HG03432 (cell line): Measurements from ENCODE around the gene PROSER2.
"Not testable (repeated sequence)": the region's sequence is repeated elsewhere in the genome, so short reads cannot be mapped to it uniquely, and the experiment has no call there.

Source experiments
- ATAC-seq: cut with Tn5 transposase; IDR thresholded peaks from one replicate; pipeline ENCODE4 v1.9.1; 2021; ENCODE audit warnings: mild to moderate bottlenecking, moderate library complexity; ENCODE audit not compliant: unreplicated experiment

PROSER2 gene

DNA sequence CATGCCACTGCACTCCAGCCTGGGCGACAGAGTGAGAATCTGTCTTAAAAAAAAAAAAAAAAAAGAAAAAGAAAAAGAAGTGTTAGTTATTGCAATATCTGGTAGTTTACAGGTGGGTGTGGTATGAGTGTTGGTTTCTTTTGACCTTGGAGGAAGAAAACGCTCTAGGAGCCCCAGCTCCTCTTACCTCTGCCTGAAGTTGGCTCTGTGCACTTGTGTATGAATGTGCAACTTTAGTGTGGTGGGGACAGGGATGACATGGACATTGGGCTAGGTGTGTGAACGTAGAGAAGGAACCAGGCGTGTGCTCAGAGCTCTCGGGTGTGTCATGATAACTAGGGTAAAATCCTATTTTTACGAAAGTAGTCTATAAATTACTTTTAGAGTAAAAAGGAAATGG is 11.9 kb downstream of the PROSER2 start:
- ATAC-seq: no peak

- ATAC-seq: no peak
Observed at GRCh38 chr10:11835704-11836103, 12.5 kb downstream of the PROSER2 start.

DNA sequence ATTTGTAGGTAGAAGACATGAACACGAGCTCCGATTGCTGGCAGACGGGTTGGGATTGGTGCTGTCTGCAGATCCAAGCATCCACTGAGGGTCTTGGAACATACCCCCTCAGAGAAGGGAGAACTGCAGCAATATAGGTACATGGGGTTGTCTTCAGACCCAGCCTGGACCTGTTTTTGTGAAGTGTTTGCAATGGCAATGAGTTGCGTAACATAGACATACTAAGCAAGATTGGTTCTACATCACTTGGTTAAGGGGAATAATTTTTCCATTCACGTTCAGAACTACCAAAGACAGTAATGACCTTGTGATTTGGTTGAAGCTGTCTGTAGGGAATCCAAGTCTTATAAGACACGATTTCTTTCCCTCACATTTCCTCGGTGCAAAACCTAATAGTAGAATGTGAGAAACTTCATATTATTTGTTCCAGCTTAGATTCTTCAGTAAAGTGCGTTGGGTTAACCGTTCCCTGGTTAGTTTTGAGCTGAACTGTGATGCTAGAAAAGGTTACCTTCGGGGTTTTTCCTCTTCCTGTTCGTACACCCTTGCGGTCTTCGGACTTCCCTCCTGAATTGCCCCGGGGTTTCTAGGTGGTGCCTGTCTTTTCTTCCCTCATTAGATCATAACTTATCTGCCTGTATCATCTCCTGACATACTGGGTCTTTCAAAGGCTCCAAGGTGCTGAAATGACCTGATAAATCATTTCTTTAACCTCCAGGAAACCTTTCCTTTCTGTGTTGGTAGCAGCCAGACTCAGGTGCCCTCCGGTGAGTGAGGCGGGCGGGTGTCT is 14.4 kb downstream of the PROSER2 start:
- ATAC-seq: no peak

DNA sequence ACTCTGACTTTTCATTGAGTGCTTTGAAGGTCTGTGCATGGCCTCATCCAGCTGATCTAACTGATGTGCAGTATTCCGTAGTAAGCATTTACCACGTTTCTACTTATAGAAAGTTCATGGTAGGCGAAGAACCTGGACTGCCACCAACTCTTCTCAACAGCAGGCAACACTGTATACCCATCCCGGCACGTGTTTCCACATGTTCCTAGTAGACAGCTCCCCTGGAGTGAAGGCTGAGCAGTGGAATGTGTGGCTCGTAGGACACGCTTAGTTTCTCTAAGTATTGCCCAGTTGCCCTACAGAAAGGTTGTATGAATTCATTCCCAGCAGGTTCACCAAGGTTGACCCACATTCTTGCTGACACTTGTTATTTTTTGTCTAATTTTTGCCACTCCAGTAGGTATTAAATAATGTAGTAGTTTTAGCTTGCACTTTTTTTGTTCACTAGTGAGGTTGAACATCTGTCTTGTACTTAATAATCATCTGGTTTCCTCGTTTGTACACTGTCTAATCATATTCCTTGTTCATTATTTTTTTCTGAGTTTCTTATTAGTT is 15.2 kb downstream of the PROSER2 start:
- ATAC-seq: no peak

DNA sequence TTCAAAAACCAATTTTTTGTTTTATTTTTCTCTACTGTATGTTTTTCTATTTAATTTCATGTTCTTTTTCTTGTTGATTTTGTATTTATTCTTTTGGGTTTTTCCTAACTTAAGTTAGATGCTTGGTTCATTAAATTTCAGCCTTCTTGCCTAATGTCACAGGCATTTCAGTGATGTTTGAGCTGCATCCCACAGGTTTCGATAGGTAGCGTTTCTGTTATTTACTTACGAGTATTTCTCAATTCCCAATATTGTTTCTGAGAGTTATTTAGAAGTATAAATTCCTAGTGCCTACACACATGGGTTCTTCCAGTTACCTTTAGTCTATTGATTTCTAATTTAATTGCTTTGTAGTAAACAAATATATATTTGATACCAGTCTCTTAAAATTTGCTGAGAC is 18.2 kb downstream of the PROSER2 start:
- no peak for ATAC-seq

GRCh38 chr10:11842411-11842810 is 19.3 kb downstream of the PROSER2 start:
- ATAC-seq: no peak

DNA sequence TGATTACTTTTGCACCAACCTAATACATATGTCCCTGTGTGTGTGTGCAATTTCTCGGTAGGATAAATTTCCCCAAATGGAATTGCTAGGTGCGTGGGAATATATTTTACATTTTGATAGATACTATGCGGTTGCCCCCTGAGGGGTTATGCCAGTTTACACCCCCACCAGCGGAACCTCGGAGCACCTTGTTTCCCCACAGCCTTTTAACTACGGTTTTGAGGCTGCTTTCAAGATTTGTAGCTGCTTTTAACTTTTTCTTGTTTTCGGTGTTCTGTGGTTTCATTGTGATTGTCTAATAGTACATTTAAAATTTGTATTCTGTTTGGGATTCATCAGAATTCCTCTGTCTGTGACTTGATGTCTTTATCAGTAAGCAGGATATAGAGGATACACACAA is 22.0 kb downstream of the PROSER2 start:
- ATAC-seq: no peak

DNA sequence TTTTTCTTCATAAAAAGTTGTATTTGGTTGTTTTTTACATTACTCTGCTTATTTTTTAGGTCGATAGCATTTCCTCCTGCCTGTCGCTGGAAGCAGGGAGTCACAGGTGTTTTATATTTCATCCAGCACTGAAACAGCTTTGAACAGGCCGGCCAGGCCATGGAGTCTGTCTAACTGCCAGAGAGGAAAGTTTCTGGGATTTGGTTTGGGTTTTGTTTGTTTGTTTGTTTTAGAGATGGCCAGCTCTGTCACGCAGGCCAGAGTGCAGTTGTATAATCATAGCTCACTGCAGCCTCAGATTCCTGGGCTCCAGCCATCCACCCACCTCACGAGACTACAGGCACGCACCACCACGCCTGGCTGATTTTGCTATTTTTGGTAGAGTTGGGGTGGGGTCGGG is 23.4 kb downstream of the PROSER2 start:
- ATAC-seq: no peak

GRCh38 chr10:11849277-11849676 is 26.1 kb downstream of the PROSER2 start:
- no peak for ATAC-seq

DNA sequence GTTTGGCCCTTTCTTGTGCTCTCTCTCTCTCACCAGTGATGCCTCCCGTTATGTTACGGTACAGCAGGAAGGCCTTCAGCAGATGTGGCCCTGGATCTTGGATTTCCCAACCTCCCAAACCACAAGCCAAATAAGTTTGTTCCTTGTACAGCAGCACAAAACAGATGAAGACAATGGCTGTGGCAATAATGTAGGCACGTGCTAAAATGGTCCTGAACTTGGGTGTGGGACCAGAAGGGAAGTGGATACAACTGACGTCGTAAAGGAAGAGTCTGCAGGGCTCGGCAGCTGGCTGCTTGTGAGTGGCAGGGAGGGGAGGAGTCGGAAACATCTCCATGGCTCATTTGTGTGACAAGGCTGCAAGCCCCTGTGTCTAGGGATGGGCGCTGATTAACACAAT is 26.8 kb downstream of the PROSER2 start:
- no peak for ATAC-seq

DNA sequence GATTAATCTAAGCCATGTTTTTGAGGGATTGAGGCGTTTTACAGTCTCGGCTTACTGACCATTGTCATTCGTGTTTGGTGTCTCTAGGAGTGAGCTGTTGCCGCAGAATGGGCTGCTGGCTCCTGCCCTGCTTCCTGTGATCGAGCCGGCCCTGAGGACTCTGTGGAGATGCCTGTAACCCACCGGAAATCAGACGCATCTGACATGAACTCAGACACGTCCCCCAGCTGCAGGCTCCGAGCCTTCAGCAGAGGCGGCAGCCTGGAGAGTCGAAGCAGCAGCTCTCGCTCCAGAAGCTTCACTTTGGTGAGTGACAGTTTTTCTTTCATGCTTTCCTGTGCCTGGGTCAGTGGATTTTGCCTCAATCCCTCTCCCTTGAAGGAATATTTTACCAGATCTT is 28.8 kb downstream of the PROSER2 start:
- ATAC-seq: no peak

DNA sequence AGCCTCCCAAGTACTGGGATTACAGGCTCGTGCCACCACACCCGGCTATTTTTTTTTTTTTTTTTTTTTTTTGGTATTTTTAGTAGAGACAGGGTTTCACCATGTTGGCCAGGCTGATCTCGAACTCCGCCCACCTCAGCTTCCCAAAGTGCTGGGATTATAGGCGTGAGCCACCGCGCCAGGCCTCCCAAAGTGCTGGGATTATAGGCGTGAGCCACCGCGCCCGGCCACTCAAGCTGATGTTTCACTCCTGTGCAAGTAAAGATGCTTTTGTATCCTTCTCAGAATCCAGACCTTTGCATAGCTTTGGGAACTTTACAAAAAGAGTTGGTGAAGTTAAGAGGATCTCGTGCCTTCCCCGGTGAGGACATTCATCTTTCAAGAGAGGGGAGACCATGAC is 29.5 kb downstream of the PROSER2 start:
- not testable (repeated sequence) for ATAC-seq

DNA sequence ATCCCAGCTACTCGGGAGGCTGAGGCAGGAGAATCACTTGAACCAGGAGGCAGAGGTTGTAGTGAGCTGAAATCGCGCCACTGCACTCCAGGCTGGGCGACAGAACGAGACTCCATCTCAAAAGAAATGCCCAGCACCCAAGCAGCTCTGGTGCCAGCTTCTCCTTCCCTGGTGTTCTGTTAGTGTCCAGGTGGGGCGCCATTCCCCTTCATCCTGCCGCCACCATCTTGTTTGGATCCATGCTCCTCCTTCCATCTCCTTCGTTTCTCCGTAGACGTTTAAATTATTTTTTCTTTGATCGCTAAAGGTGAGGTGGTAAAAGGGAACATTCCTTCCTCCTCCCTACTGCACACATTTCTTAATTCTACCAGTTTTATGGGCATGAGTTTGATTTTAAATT is 30.3 kb downstream of the PROSER2 start:
- no peak for ATAC-seq

- no peak for ATAC-seq
Observed at GRCh38 chr10:11854301-11854700, 31.1 kb downstream of the PROSER2 start.

DNA sequence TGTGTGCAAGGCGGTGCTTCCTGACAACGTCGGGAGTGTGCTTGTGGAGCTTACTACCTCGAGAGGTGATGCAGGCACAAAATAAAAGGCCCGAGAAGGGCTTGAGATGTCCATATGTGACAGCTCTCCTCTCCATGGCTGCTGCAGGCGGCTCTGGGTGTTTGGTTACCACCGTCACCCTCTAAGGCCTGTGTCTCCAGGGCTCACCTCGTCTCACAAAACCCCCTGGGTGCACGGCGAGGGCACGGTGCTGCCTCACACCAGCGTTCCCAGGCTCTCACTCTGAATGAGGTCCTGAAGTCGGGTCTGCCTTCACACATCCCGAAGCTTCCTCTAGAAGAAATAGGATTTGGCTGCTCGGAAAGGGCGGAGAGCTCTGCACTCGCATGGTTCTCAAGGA is 32.9 kb downstream of the PROSER2 start:
- ATAC-seq: no peak

- no peak for ATAC-seq
Observed at GRCh38 chr10:11856678-11857077, 33.5 kb downstream of the PROSER2 start.

DNA sequence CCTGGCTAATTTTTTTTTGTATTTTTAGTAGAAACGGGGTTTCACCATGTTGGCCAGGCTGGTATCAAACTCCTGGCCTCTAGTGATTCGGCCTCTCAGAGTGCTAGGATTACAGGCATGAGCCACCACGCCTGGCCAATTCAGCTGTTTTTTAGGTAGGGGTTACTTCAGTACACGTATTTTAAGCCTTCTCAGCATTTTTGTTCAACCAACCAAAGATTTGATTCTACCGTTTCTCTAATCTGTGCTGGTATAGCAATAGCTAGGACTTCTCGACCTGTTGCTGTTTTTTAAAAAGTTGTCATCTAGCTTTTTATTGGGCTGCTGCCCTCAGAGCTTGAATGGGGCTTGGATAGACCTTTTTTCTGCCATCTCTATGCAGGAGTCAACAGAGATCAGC is 34.9 kb downstream of the PROSER2 start:
- ATAC-seq: no peak

GRCh38 chr10:11861341-11861740 is 38.2 kb downstream of the PROSER2 start:
- no peak for ATAC-seq

- no peak for ATAC-seq
Observed at GRCh38 chr10:11861811-11862428, 38.8 kb downstream of the PROSER2 start.

DNA sequence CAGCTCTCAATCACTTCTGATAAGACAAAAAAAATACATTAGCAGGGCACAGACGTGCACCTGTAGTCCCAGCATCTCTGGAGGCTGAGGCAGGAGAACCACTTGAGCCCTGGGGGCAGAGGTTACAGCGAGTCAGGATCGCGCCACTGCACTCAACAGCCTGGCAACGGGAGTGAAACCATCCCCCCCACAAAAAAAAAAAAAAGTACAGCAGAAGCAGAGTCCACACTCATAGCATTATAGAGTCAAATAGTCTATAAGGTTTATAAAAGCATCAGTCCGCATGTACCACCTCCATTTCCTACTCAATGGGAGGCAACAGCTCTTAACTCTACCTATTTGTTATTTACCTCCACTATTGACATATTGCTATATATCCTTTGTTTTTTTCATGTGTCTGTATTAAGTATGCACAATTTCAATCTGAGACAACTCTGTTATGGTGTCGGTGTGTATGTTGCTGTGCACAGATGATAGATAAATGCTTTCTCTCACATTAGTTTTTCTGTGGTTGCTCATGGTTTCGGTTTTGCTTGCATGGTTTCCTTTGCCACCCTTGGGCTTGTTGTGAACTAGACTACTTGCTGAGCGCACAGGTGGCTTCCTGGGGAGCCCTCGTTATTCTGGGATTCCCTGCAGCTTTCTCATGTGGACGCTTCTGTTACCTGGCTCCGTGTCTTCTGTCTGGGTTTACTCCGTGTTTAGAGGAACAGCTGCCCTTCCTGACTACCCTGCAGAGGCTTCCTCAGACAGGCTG is 40.4 kb downstream of the PROSER2 start:
- ATAC-seq: peak; percentile 99

- no peak for ATAC-seq
Observed at GRCh38 chr10:11864727-11865126, 41.6 kb downstream of the PROSER2 start.

GRCh38 chr10:11865561-11865960 is 42.4 kb downstream of the PROSER2 start:
- no peak for ATAC-seq
